Panc1 (cell line): Measurements from ENCODE around the gene UBA1.

Experiments
- POLR2AphosphoS5 ChIP-seq: IDR thresholded peaks from 2 replicates; pipeline ENCODE4 v1.6.1; 2012; ENCODE audit warnings: mild to moderate bottlenecking, low read depth, low read length, moderate library complexity
- TF ChIP-seq, protein P1 (sequence below): fragments of 450-650 bp; IDR thresholded peaks from 2 replicates; pipeline ENCODE4 v1.5.1; 2017; ENCODE audit warnings: mild to moderate bottlenecking

DNA sequence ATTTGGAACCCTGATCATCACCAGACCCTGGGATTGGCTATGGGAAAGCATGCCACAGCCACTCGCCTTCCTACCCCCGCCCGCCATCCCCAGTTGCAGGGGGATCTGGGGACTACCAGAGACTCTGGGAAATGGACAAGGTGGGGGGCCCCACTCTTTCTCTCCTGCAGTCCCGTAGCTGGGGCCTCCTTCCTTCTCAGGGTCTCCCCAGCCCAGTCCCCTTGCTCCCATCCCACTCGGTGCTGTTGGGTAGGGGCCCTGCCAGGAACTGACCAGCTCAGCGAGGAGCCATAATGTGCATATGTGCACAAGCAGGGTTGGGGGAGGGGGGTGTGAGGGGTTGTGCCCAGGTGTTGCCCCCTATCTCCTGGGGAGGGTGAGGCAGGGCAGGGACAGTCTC, 35.8 kb downstream of the UBA1 start:
- TF ChIP-seq, protein P1, sequence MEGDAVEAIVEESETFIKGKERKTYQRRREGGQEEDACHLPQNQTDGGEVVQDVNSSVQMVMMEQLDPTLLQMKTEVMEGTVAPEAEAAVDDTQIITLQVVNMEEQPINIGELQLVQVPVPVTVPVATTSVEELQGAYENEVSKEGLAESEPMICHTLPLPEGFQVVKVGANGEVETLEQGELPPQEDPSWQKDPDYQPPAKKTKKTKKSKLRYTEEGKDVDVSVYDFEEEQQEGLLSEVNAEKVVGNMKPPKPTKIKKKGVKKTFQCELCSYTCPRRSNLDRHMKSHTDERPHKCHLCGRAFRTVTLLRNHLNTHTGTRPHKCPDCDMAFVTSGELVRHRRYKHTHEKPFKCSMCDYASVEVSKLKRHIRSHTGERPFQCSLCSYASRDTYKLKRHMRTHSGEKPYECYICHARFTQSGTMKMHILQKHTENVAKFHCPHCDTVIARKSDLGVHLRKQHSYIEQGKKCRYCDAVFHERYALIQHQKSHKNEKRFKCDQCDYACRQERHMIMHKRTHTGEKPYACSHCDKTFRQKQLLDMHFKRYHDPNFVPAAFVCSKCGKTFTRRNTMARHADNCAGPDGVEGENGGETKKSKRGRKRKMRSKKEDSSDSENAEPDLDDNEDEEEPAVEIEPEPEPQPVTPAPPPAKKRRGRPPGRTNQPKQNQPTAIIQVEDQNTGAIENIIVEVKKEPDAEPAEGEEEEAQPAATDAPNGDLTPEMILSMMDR: no peak
- TF ChIP-seq POLR2AphosphoS5: no peak
